ENCODE measurements around the gene ALKBH2.
"Not testable (repeated sequence)": the region's sequence is repeated elsewhere in the genome, so short reads cannot be mapped to it uniquely, and the experiment has no call there.

ALKBH2 gene

GRCh38 chr12:109058773-109059172, 34.5 kb downstream of the ALKBH2 start:
- DNase-seq (ENCODE audit: low read depth) = no peak

GRCh38 chr12:109057376-109057775, 35.9 kb downstream of the ALKBH2 start:
- DNase-seq (ENCODE audit: low read depth) = no peak
- no peak overlapping the region for H3K4me3 ChIP-seq (ENCODE audit: low read depth, low read length)
- TF ChIP-seq CTCF (IDR thresholded peaks at IDR 0.05; ENCODE audit: insufficient read depth, low read depth, low read length, missing control alignments) = no peak

More at GRCh38 chr12:109058773-109059172, 34.5 kb downstream of the ALKBH2 start:
- no peak overlapping the region for H3K4me3 ChIP-seq (ENCODE audit: low read depth, low read length)
- no peak for TF ChIP-seq CTCF (IDR thresholded peaks at IDR 0.05; ENCODE audit: insufficient read depth, low read depth, low read length, missing control alignments)

GRCh38 chr12:109056891-109057290, 36.4 kb downstream of the ALKBH2 start:
- no peak overlapping the region for H3K4me3 ChIP-seq (ENCODE audit: low read depth, low read length)
- DNase-seq (ENCODE audit: low read depth) = no peak
- TF ChIP-seq CTCF (IDR thresholded peaks at IDR 0.05; ENCODE audit: insufficient read depth, low read depth, low read length, missing control alignments) = no peak

GRCh38 chr12:109054520-109054919, 38.8 kb downstream of the ALKBH2 start:
- peak overlapping the region; percentile 93 for H3K4me3 ChIP-seq (ENCODE audit: low read depth, low read length)
- TF ChIP-seq CTCF (IDR thresholded peaks at IDR 0.05; ENCODE audit: insufficient read depth, low read depth, low read length, missing control alignments) = no peak
- no peak for DNase-seq (ENCODE audit: low read depth)

GRCh38 chr12:109054124-109054513, 39.2 kb downstream of the ALKBH2 start:
- H3K4me3 ChIP-seq (ENCODE audit: low read depth, low read length) = peak overlapping the region; percentile 93

GRCh38 chr12:109053382-109054123, 39.7 kb downstream of the ALKBH2 start:
- no peak for TF ChIP-seq CTCF (IDR thresholded peaks at IDR 0.05; ENCODE audit: insufficient read depth, low read depth, low read length, missing control alignments)
- DNase-seq (ENCODE audit: low read depth) = peak; percentile 64
- peak overlapping the region; percentile 93 for H3K4me3 ChIP-seq (ENCODE audit: low read depth, low read length)

More at GRCh38 chr12:109054124-109054513, 39.2 kb downstream of the ALKBH2 start:
- DNase-seq (ENCODE audit: low read depth) = not testable (repeated sequence)

- peak; percentile 93 for DNase-seq (ENCODE audit: low read depth)
- no peak for TF ChIP-seq CTCF (IDR thresholded peaks at IDR 0.05; ENCODE audit: insufficient read depth, low read depth, low read length, missing control alignments)
- peak within 1 kb of the TSS; percentile 93 for H3K4me3 ChIP-seq (ENCODE audit: low read depth, low read length)
These were observed 40.6 kb downstream of the ALKBH2 start, which contains the start of gene USP30 for GRCh38 chr12:109052414-109053323. Gene USP30, plus strand, starts transcription at chr12:109052576. Its CDS starts 103 bp downstream, at chr12:109052679.

All from GM12865 (cell line).